Fibroblast of lung (primary cell): ENCODE data around the gene OR56B1.

ENCODE experiments used
- CTCF ChIP-seq, 2 donors: IDR thresholded peaks in 1 of 2; conservative IDR thresholded peaks in 1 of 2; 1 replicate in 1 of 2; 2 replicates in 1 of 2; pipeline ENCODE4 v1.5.1; 2011 to 2012; ENCODE audit warnings: low read length in 2 of 2, control low read depth in 1 of 2, inconsistent platforms in 1 of 2, low read depth in 1 of 2, mild to moderate bottlenecking in 1 of 2
- EZH2 ChIP-seq: IDR thresholded peaks from 2 replicates; pipeline ENCODE4 v1.5.1; 2012; ENCODE audit warnings: low read length, control low read depth, mild to moderate bottlenecking; ENCODE audit errors: missing control alignments

GRCh38 chr11:5722622-5723021, 13.6 kb upstream of the OR56B1 start:
- TF ChIP-seq CTCF (conservative IDR thresholded peaks at IDR 0.05 in 1 of 2, IDR thresholded peaks at IDR 0.05 in 1 of 2; ENCODE audit: low read depth in 1 of 2, low read length in 2 of 2) = no peak
- TF ChIP-seq EZH2 = no peak
